A549 (cell line): ENCODE measurements around the gene CELF4. TPM values are rescaled to one million over a fixed set of nuclear protein-coding genes. Genes with fewer than 3 reads are reported as not detected.

ENCODE experiments used
- ATAC-seq, 2 experiments: fragments of 200-7000 bp in 1 of 2; fragments of >200 bp in 1 of 2; cut with Nextera tagmentation in 1 of 2; cut with Tn5 transposase in 1 of 2; 3 replicates each; pipeline versions ENCODE4 v1.8.0 to v1.9.1; 2018 to 2020; ENCODE audit warnings: mild to moderate bottlenecking in 1 of 2, moderate library complexity in 1 of 2
- CTCF ChIA-PET: fragments of 300-600 bp; sonication (Branson Sonifier 250); formaldehyde crosslinking; extraction: SDS; loops from one replicate; lab custom pipeline; 2021; ENCODE audit warnings: antibody characterized with exemption, inconsistent platforms; lab: Yijun Ruan, JAX
- POLR2A ChIA-PET: fragments of 350-600 bp; formaldehyde crosslinking; extraction: SDS; loops from one replicate; lab custom pipeline; 2021; ENCODE audit warnings: antibody characterized with exemption, inconsistent platforms; lab: Yijun Ruan, JAX
- DNase-seq, 2 experiments: peaks; one replicate each; pipeline versions ENCODE4 v3.0.0 to v3.0.0-alpha.2; 2011 to 2016; ENCODE audit warnings: low read depth in 1 of 2, low spot score in 1 of 2
- FAIRE-seq: peaks from 2 replicates; lab custom pipeline; 2011; peaks lifted over from hg19 to GRCh38; lab: Jason Lieb, UNC
- H3K27ac ChIP-seq, 2 experiments: fragments of >200 bp; sonication (Bioruptor Twin); formaldehyde crosslinking; 3 replicates each; pipeline ENCODE4 v1.5.1; 2016 to 2017
- H3K4me1 ChIP-seq: fragments of >200 bp; sonication (Bioruptor Twin); formaldehyde crosslinking; 3 replicates; pipeline ENCODE4 v1.6.1; 2016
- H3K4me2 ChIP-seq: fragments of >200 bp; sonication (Bioruptor Twin); formaldehyde crosslinking; 3 replicates; pipeline ENCODE4 v1.6.1; 2016
- H3K4me3 ChIP-seq: fragments of >200 bp; sonication (Bioruptor Twin); formaldehyde crosslinking; 3 replicates; pipeline ENCODE4 v1.5.1; 2016
- H3K9me3 ChIP-seq: fragments of >200 bp; sonication (Bioruptor Twin); formaldehyde crosslinking; 3 replicates; pipeline ENCODE4 v1.6.1; 2016
- ATOH8 ChIP-seq: fragments of 250-450 bp; sonication (Bioruptor Pico); IDR thresholded peaks from 2 replicates; pipeline ENCODE4 v1.5.0; 2020; ENCODE audit warnings: low read depth, mild to moderate bottlenecking, moderate library complexity
- BHLHE40 ChIP-seq: IDR thresholded peaks from 2 replicates; pipeline ENCODE4 v1.6.1; 2012; ENCODE audit warnings: low read depth, low read length, inconsistent platforms
- CBX8 ChIP-seq: fragments of 200-600 bp; sonication (generic); IDR thresholded peaks from 2 replicates; pipeline ENCODE4 v1.6.1; 2016
- CHD2 ChIP-seq: fragments of 150-350 bp; IDR thresholded peaks from 2 replicates; pipeline ENCODE4 v1.6.1; 2014; ENCODE audit warnings: low read length; ENCODE audit not compliant: partially characterized antibody
- EP300 ChIP-seq, 2 experiments: fragments of >200 bp; sonication (Bioruptor Twin); formaldehyde crosslinking; IDR thresholded peaks; 2 replicates in 1 of 2; 3 replicates in 1 of 2; pipeline ENCODE4 v1.6.1; 2016 to 2017
- ESRRA ChIP-seq: fragments of 150-350 bp; IDR thresholded peaks from 2 replicates; pipeline ENCODE4 v1.6.1; 2014; ENCODE audit warnings: mild to moderate bottlenecking, low read length, borderline replicate concordance
- FOSB ChIP-seq: fragments of 250-450 bp; sonication (Bioruptor Pico); IDR thresholded peaks from 2 replicates; pipeline ENCODE4 v1.5.0; 2020; ENCODE audit warnings: mild to moderate bottlenecking, moderate library complexity
- FOXS1 ChIP-seq: fragments of 250-450 bp; sonication (Bioruptor Pico); IDR thresholded peaks from 2 replicates; pipeline ENCODE4 v1.5.0; 2020; ENCODE audit warnings: mild to moderate bottlenecking, moderate library complexity
- HDAC2 ChIP-seq: fragments of 200-600 bp; sonication (generic); IDR thresholded peaks from 2 replicates; pipeline ENCODE4 v1.6.1; 2016
- HOXA7 ChIP-seq: fragments of 250-450 bp; sonication (Bioruptor Pico); IDR thresholded peaks from 2 replicates; pipeline ENCODE4 v1.5.0; 2020; ENCODE audit warnings: mild to moderate bottlenecking, moderate library complexity
- HOXB13 ChIP-seq: fragments of 250-450 bp; sonication (Bioruptor Pico); IDR thresholded peaks from 2 replicates; pipeline ENCODE4 v1.5.0; 2020; ENCODE audit warnings: low read depth, mild to moderate bottlenecking, moderate library complexity
- JUNB ChIP-seq: fragments of >200 bp; sonication (Bioruptor Twin); formaldehyde crosslinking; IDR thresholded peaks from 2 replicates; pipeline ENCODE4 v1.6.1; 2016
- MAFK ChIP-seq: fragments of 450-650 bp; IDR thresholded peaks from 2 replicates; pipeline ENCODE4 v1.6.1; 2014; ENCODE audit not compliant: partially characterized antibody
- MAZ ChIP-seq: fragments of 150-350 bp; IDR thresholded peaks from 2 replicates; pipeline ENCODE4 v1.6.1; 2014; ENCODE audit warnings: antibody characterized with exemption, low read depth, low read length, borderline replicate concordance
- NPAS2 ChIP-seq: fragments of 250-450 bp; sonication (Bioruptor Pico); IDR thresholded peaks from 2 replicates; pipeline ENCODE4 v1.8.0; 2022; ENCODE audit warnings: mild to moderate bottlenecking, moderate library complexity, borderline replicate concordance
- NR3C1 ChIP-seq: fragments of >200 bp; sonication (Bioruptor Twin); formaldehyde crosslinking; IDR thresholded peaks from 3 replicates; pipeline ENCODE4 v1.6.1; 2017
- PBX3 ChIP-seq: IDR thresholded peaks from 2 replicates; pipeline ENCODE4 v1.6.1; 2012
- PHF8 ChIP-seq: fragments of 200-600 bp; sonication (generic); IDR thresholded peaks from 2 replicates; pipeline ENCODE4 v1.6.1; 2016; ENCODE audit warnings: low read depth, mild to moderate bottlenecking, antibody characterized with exemption, moderate library complexity, borderline replicate concordance
- RAD21 ChIP-seq, 2 experiments: fragments of >200 bp in 1 of 2; sonication (Bioruptor Twin) in 1 of 2; formaldehyde crosslinking in 1 of 2; IDR thresholded peaks in 1 of 2; conservative IDR thresholded peaks in 1 of 2; 2 replicates in 1 of 2; 3 replicates in 1 of 2; pipeline ENCODE4 v1.6.1; 2012 to 2018; ENCODE audit warnings: inconsistent platforms in 1 of 2
- RFX5 ChIP-seq: fragments of 450-650 bp; IDR thresholded peaks from 2 replicates; pipeline ENCODE4 v1.7.1; 2014; ENCODE audit warnings: antibody characterized with exemption, mild to moderate bottlenecking, moderate library complexity
- RNF2 ChIP-seq: fragments of 200-600 bp; sonication (generic); IDR thresholded peaks from 2 replicates; pipeline ENCODE4 v1.6.1; 2016; ENCODE audit warnings: low read depth, mild to moderate bottlenecking, antibody characterized with exemption, moderate library complexity, borderline replicate concordance
- SMC3 ChIP-seq: fragments of >200 bp; sonication (Bioruptor Twin); formaldehyde crosslinking; IDR thresholded peaks from 3 replicates; pipeline ENCODE4 v1.6.1; 2018; ENCODE audit warnings: inconsistent platforms
- TFCP2L1 ChIP-seq: fragments of 250-450 bp; sonication (Bioruptor Pico); IDR thresholded peaks from 2 replicates; pipeline ENCODE4 v1.5.0; 2021; ENCODE audit warnings: mild to moderate bottlenecking
- TP53 ChIP-seq: fragments of 250-450 bp; sonication (Bioruptor Pico); IDR thresholded peaks from 2 replicates; pipeline ENCODE4 v1.5.0; 2021; ENCODE audit warnings: mild to moderate bottlenecking, moderate library complexity
- ZC3H11A ChIP-seq: fragments of 450-650 bp; IDR thresholded peaks from 2 replicates; pipeline ENCODE4 v1.6.1; 2014; ENCODE audit warnings: antibody characterized with exemption, mild to moderate bottlenecking
- ZNF302 ChIP-seq: fragments of 250-450 bp; sonication (Bioruptor Pico); IDR thresholded peaks from 2 replicates; pipeline ENCODE4 v1.9.0; 2021; ENCODE audit warnings: inconsistent platforms, mild to moderate bottlenecking, moderate library complexity
- WGBS: methylation state at CpG from one replicate; pipeline ENCODE4 v1.1.6; 2017; ENCODE audit errors: missing lambda C conversion rate; 5-methylcytosine and 5-hydroxymethylcytosine counted together
- polyA plus RNA-seq, 4 experiments: library from polyadenylated mRNA; depleted of rRNA in 3 of 4; stranded (reverse); fragments of >200 nt; fragmentation: RNase III in 1 of 4; extraction: RNeasy Plus Mini Kit Qiagen cat#74134 plus additional on column Dnase treatment in 1 of 4; gene quantifications; 2 replicates in 3 of 4; 3 replicates in 1 of 4; pipeline ENCODE4 v1.2.3, GENCODE V29; 2011 to 2017

The CELF4 gene
- polyA plus RNA-seq, 2 of the 4 experiments (the other 2 are of a cell fraction): 0.08 TPM; not detected in 1

GRCh38 chr18:37289423-37289822 lies 276.2 kb downstream of the CELF4 start:
- WGBS: 55% methylated on average over 6 of the region's 6 CpGs
- Histone ChIP-seq H3K27ac (no peak overlapping the region), H3K9me3 (no peaks in the 10 kb centered on the region), H3K4me3 (no peak overlapping the region), H3K4me1 (no peaks in the 10 kb centered on the region), H3K4me2 (no peak overlapping the region)
- ChIA-PET POLR2A (no interaction called here), CTCF (no interaction called here)
- no peak for ATAC-seq
- FAIRE-seq: no peak
- TF ChIP-seq CBX8 (no peak), BHLHE40 (no peak), MAFK (no peak), FOSB (CRISPR knock-in tag) (no peak), FOXS1 (no peak), RFX5 (no peak), PHF8 (no peak), SMC3 (no peak), ZNF302 (no peak), NR3C1 (no peak), ATOH8 (CRISPR knock-in tag) (no peak), EP300 (IDR thresholded peaks at IDR 0.05) (no peak), TFCP2L1 (CRISPR knock-in tag) (no peak), NPAS2 (CRISPR knock-in tag) (no peak), HDAC2 (no peak), PBX3 (no peak), RAD21 (conservative IDR thresholded peaks at IDR 0.05 in 1 of 2, IDR thresholded peaks at IDR 0.05 in 1 of 2) (no peak), ESRRA (no peak), HOXB13 (CRISPR knock-in tag) (no peak)
- DNase-seq: no peak

- FAIRE-seq (no peak), DNase-seq (no peak), ATAC-seq (no peak)
- Histone ChIP-seq H3K4me2 (no peak overlapping the region), H3K4me1 (no peaks in the 10 kb centered on the region), H3K27ac (no peak overlapping the region), H3K4me3 (no peak overlapping the region), H3K9me3 (no peaks in the 10 kb centered on the region)
- POLR2A ChIA-PET: no interaction called here
- TF ChIP-seq RNF2: no peak
- TF ChIP-seq JUNB: no peak
- no peak for TF ChIP-seq TP53 (CRISPR knock-in tag)
- no peak for TF ChIP-seq RAD21 (conservative IDR thresholded peaks at IDR 0.05 in 1 of 2, IDR thresholded peaks at IDR 0.05 in 1 of 2)
- no peak for TF ChIP-seq SMC3
- no peak for TF ChIP-seq HOXA7
- WGBS: 0% methylated on average over 1 of the region's 1 CpG
- CTCF ChIA-PET: interaction anchor here (0.6 kb wide), 1 partner anchor 82 kb away, joined by 3 read pairs; no protein-coding TSS in a partner anchor
These were observed 278.0 kb downstream of the CELF4 start for GRCh38 chr18:37287601-37288000.

GRCh38 chr18:37286801-37287200 lies 278.8 kb downstream of the CELF4 start:
- FAIRE-seq: no peak
- POLR2A ChIA-PET: no interaction called here
- H3K27ac ChIP-seq: no peak overlapping the region

More at GRCh38 chr18:37286801-37287200, 278.8 kb downstream of the CELF4 start:
- CTCF ChIA-PET: interaction anchor here (0.6 kb wide), 1 partner anchor 83 kb away, joined by 3 read pairs; no protein-coding TSS in a partner anchor
- H3K4me2 ChIP-seq: no peak overlapping the region
- no peaks in the 10 kb centered on the region for H3K9me3 ChIP-seq
- no peak for TF ChIP-seq FOSB (CRISPR knock-in tag)
- TF ChIP-seq NR3C1: no peak
- TF ChIP-seq ZC3H11A: no peak
- TF ChIP-seq CHD2: no peak
- no peak for TF ChIP-seq MAZ
- WGBS: no CpG with 5 or more reads among the region's 9 CpGs
- ATAC-seq (no peak), DNase-seq (no peak)
- H3K4me3 ChIP-seq: no peak overlapping the region
- H3K4me1 ChIP-seq: no peaks in the 10 kb centered on the region
